ENCODE results near the gene UXS1. TPM values are rescaled to one million over a fixed set of nuclear protein-coding genes. Genes with fewer than 3 reads are reported as not detected.

UXS1 gene
- total RNA-seq, 2 experiments from 2014 or later: 35.6 to 37.7 TPM

DNA sequence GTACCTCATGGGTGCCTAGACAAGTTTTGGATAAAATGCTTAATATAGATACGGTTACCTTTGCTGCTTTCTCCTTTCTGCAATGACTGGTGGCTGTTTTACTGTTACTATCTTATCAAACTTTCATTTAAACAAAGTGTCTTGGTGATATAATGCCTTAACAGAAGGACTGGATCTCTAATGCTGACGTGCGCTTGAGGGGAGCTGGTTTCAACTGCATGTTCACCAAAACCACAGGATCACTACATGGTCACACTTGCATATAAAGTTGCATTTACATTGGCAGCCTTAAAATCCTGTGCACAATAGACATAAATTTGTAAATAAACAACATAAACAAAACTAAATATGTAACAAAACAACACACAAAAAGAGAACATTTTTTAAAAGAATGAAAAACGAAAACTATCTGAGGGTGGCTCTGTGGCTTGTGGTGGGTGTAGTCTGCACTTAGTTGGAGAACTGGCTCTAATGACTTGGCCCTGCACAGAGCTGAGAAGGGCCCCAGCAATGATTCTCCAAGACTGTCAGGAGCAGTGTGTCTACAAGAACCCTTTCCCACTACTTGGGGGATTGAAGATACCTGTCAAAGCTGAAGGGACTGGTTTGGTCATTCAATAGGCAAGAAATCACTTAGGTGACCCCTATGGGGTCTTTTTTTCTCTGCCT lies 135.5 kb downstream of the UXS1 start:
- Mint-ChIP-seq H3K27ac (no peak overlapping the region), H3K36me3 (ENCODE audit: low read depth) (no peaks in the 10 kb centered on the region), H3K4me3 (no peak overlapping the region), H3K4me1 (peaks cover 51% of the 10 kb centered on the region), H3K27me3 (no peaks in the 10 kb centered on the region), H3K9me3 (ENCODE audit: low read depth) (peaks cover 3% of the 10 kb centered on the region)
- CTCF ChIA-PET: interaction anchor here (1.1 kb wide), 1 partner anchor 9 kb away, joined by 4 read pairs; no protein-coding TSS in a partner anchor
- DNase-seq (no peak), ATAC-seq (peak; percentile 40)
- intact Hi-C loops (cut with DNase I, micrococcal nuclease): no loop called here
- POLR2A ChIA-PET: no interaction called here

GRCh38 chr2:106057206-106057605 lies 136.9 kb downstream of the UXS1 start:
- H3K4me3 Mint-ChIP-seq: no peak overlapping the region
- intact Hi-C loops (cut with DNase I, micrococcal nuclease): no loop called here
- CTCF ChIA-PET: interaction anchor here (1.1 kb wide), 1 partner anchor 10 kb away, joined by 4 read pairs; no protein-coding TSS in a partner anchor

DNA sequence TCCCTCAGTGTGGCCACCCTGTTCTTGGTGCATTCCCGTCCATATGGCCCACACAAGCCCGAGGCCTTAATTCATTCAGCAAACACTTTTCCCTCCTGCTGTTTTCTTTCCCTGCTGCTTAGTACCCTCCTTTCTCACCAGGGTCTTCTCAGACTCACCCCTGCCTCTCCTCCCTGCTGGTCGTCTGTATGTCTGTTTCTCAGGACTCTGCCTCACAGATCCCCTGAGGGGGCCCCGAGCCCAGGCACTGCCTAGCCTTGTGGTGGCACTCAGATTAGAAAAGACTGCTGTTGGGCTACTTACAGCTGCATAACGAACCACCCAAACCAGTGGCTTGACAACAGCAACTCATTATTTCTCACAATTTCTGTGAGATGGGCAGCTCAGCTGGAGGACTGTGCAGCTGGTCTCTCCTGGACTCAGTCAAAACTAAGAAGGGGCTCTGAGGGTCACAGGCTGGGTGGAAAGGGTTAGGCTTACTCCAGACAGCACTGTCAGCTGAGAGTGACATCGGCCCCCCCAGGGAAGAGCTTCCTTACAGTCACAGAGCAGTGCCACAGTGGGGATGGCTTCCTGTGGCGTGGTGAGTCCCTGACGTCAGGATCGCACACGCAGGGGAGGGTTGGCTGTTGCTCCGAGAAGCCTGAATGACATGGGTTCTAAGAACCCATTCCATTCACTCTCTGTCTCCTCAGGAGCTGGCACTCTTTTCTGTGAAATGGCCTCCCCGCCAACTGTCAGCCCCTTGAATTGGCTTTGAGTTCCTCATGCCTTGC lies 139.0 kb downstream of the UXS1 start:
- H3K4me1 Mint-ChIP-seq: peaks cover 64% of the 10 kb centered on the region
- ChIA-PET CTCF (interaction anchor here (0.6 to 1.2 kb wide), 3 partner anchors 18 to 39 kb away, joined by 3 to 9 read pairs (median 4); no protein-coding TSS in a partner anchor), POLR2A (no interaction called here)
- ATAC-seq (no peak), DNase-seq (no peak)
- intact Hi-C loops (cut with DNase I, micrococcal nuclease): no loop called here
- H3K36me3 Mint-ChIP-seq (ENCODE audit: low read depth): no peaks in the 10 kb centered on the region
- H3K9me3 Mint-ChIP-seq (ENCODE audit: low read depth): no peaks in the 10 kb centered on the region
- H3K27ac Mint-ChIP-seq: no peak overlapping the region
- no peak overlapping the region for H3K4me3 Mint-ChIP-seq
- H3K27me3 Mint-ChIP-seq: no peaks in the 10 kb centered on the region

More at GRCh38 chr2:106057206-106057605, 136.9 kb downstream of the UXS1 start:
- peak; percentile 91 for ATAC-seq
- Mint-ChIP-seq H3K27me3 (no peaks in the 10 kb centered on the region), H3K9me3 (ENCODE audit: low read depth) (peaks cover 3% of the 10 kb centered on the region), H3K4me1 (peaks cover 61% of the 10 kb centered on the region), H3K27ac (no peak overlapping the region), H3K36me3 (ENCODE audit: low read depth) (no peaks in the 10 kb centered on the region)
- POLR2A ChIA-PET: no interaction called here
- peak; percentile 55 for DNase-seq

GRCh38 chr2:106054321-106054720 lies 139.8 kb downstream of the UXS1 start:
- ATAC-seq (no peak), DNase-seq (no peak)
- Mint-ChIP-seq H3K27ac (no peak overlapping the region), H3K4me3 (no peak overlapping the region), H3K27me3 (no peaks in the 10 kb centered on the region), H3K9me3 (ENCODE audit: low read depth) (no peaks in the 10 kb centered on the region), H3K36me3 (ENCODE audit: low read depth) (no peaks in the 10 kb centered on the region), H3K4me1 (peaks cover 64% of the 10 kb centered on the region)
- ChIA-PET CTCF (interaction anchor here (1.2 kb wide), 1 partner anchor 17 kb away, joined by 9 read pairs; no protein-coding TSS in a partner anchor), POLR2A (no interaction called here)
- intact Hi-C loops (cut with DNase I, micrococcal nuclease): no loop called here

- intact Hi-C loops (cut with DNase I, micrococcal nuclease): no loop called here
- H3K9me3 Mint-ChIP-seq (ENCODE audit: low read depth): no peaks in the 10 kb centered on the region
- peaks cover 57% of the 10 kb centered on the region for H3K4me1 Mint-ChIP-seq
Observed at GRCh38 chr2:106053581-106053980, 140.5 kb downstream of the UXS1 start.

DNA sequence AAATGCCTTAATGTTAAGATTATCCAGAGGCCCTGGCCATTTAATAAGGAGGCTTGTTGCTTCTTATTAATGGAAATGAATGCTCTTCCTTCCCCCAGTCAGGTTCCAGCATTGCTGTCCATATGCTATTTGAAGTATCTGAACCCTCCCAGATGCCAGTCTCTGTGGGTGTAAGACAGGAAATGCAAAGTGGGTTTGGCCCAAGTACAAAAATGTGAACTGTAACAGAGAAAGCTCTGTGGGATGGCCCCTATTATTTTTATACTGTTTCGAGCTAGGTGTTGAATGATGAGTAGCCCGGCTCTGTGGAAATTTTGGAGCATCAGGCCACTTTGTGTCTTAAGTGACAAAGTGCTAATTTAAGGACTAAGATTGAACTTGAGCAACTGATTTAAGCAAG lies 141.0 kb downstream of the UXS1 start:
- Mint-ChIP-seq H3K4me1 (peaks cover 53% of the 10 kb centered on the region), H3K27me3 (no peaks in the 10 kb centered on the region), H3K9me3 (ENCODE audit: low read depth) (no peaks in the 10 kb centered on the region), H3K36me3 (ENCODE audit: low read depth) (no peaks in the 10 kb centered on the region), H3K4me3 (no peak overlapping the region), H3K27ac (no peak overlapping the region)
- DNase-seq (no peak), ATAC-seq (peak; percentile 35)
- ChIA-PET CTCF (interaction anchor here (1.2 to 1.4 kb wide), 2 partner anchors 11 to 123 kb away, joined by 3 to 4 read pairs; no protein-coding TSS in a partner anchor), POLR2A (interaction anchor here (0.7 kb wide), 1 partner anchor 194 kb away, joined by 6 read pairs; no protein-coding TSS in a partner anchor)
- intact Hi-C loops (cut with DNase I, micrococcal nuclease): no loop called here

More at GRCh38 chr2:106053581-106053980, 140.5 kb downstream of the UXS1 start:
- ChIA-PET POLR2A (no interaction called here), CTCF (interaction anchor here (1.4 kb wide), 1 partner anchor 11 kb away, joined by 3 read pairs; no protein-coding TSS in a partner anchor)
- H3K36me3 Mint-ChIP-seq (ENCODE audit: low read depth): no peaks in the 10 kb centered on the region
- no peak for ATAC-seq
- no peak overlapping the region for H3K27ac Mint-ChIP-seq
- no peak for DNase-seq
- no peaks in the 10 kb centered on the region for H3K27me3 Mint-ChIP-seq
- no peak overlapping the region for H3K4me3 Mint-ChIP-seq

DNA sequence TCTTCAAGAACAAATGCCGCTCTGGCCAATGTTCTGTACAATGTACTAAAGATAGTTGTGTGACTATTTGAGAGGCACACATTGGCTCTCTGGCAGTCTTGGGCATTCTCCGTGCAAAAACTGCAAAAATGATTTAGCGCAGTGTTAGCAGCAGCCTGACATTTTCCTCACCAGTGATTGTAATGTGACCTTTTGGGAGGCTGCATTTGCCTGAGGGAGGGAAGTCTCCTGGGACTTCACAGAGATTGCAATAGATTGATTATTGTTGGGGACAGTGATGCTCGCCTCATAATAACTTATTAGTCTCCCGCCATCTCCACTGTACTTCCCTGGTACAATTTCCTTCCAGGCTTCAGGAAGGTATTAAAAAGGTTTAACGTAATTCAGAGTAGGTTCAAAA lies 149.2 kb downstream of the UXS1 start:
- Mint-ChIP-seq H3K27ac (no peak overlapping the region), H3K36me3 (ENCODE audit: low read depth) (no peaks in the 10 kb centered on the region), H3K4me3 (no peak overlapping the region), H3K9me3 (ENCODE audit: low read depth) (no peaks in the 10 kb centered on the region), H3K4me1 (peaks cover 5% of the 10 kb centered on the region), H3K27me3 (no peaks in the 10 kb centered on the region)
- DNase-seq (no peak), ATAC-seq (no peak)
- POLR2A ChIA-PET: no interaction called here
- intact Hi-C loops (cut with DNase I, micrococcal nuclease): no loop called here
- CTCF ChIA-PET: no interaction called here

- Mint-ChIP-seq H3K27me3 (no peaks in the 10 kb centered on the region), H3K4me1 (peaks cover 5% of the 10 kb centered on the region), H3K36me3 (ENCODE audit: low read depth) (no peaks in the 10 kb centered on the region), H3K27ac (no peak overlapping the region), H3K9me3 (ENCODE audit: low read depth) (no peaks in the 10 kb centered on the region), H3K4me3 (no peak overlapping the region)
- ChIA-PET POLR2A (no interaction called here), CTCF (no interaction called here)
- DNase-seq: no peak
- ATAC-seq: no peak
- intact Hi-C loops (cut with DNase I, micrococcal nuclease): no loop called here
Observed at GRCh38 chr2:106044021-106044420, 150.1 kb downstream of the UXS1 start.
